PFSK-1 (cell line): ENCODE measurements around the gene EBF4.

Source experiments
- POLR2AphosphoS5 ChIP-seq: IDR thresholded peaks from 2 replicates; pipeline ENCODE4 v1.6.1; 2012; ENCODE audit warnings: low read depth, mild to moderate bottlenecking, control low read depth, low read length, moderate library complexity
- SIN3A ChIP-seq: IDR thresholded peaks from 2 replicates; pipeline ENCODE4 v1.6.1; 2012; ENCODE audit warnings: mild to moderate bottlenecking, low read length, moderate library complexity, borderline replicate concordance; ENCODE audit not compliant: insufficient read depth

- TF ChIP-seq SIN3A (no peak), POLR2AphosphoS5 (no peak)
Observed at GRCh38 chr20:2798095-2798805, 105.7 kb downstream of the EBF4 start.
